ENCODE results near the gene RIMS3.

The RIMS3 gene

GRCh38 chr1:40690771-40691537 is 25.5 kb upstream of the RIMS3 start:
- Histone ChIP-seq H3K27me3 (ENCODE audit: low read depth, low read length) (no peaks in the 10 kb centered on the region), H3K4me3 (ENCODE audit: low read depth in 1 of 2, low read length in 2 of 2) (peak overlapping the region; percentile 65 to 68), H3K36me3 (ENCODE audit: control insufficient read depth in 1 of 2, insufficient read depth in 2 of 2, low read length in 2 of 2) (peaks cover 3% of the 10 kb centered on the region in 2 donors), H3K27ac (ENCODE audit: low read length) (peak overlapping the region; percentile 91), H3K4me1 (ENCODE audit: control insufficient read depth in 1 of 2, insufficient read depth in 2 of 2, low read length in 2 of 2) (peaks cover 16 to 22% of the 10 kb centered on the region in 2 donors), H3K9me3 (ENCODE audit: control insufficient read depth in 1 of 2, low read length in 2 of 2) (no peaks in the 10 kb centered on the region)

GRCh38 chr1:40689737-40690136 is 24.3 kb upstream of the RIMS3 start:
- Histone ChIP-seq H3K27ac (ENCODE audit: low read length) (no peak overlapping the region), H3K36me3 (ENCODE audit: control insufficient read depth in 1 of 2, insufficient read depth in 2 of 2, low read length in 2 of 2) (peaks cover 3% of the 10 kb centered on the region in 2 donors), H3K27me3 (ENCODE audit: low read depth, low read length) (no peaks in the 10 kb centered on the region), H3K4me1 (ENCODE audit: control insufficient read depth in 1 of 2, insufficient read depth in 2 of 2, low read length in 2 of 2) (peaks cover 16 to 22% of the 10 kb centered on the region in 2 donors), H3K9me3 (ENCODE audit: control insufficient read depth in 1 of 2, low read length in 2 of 2) (no peaks in the 10 kb centered on the region), H3K4me3 (ENCODE audit: low read depth in 1 of 2, low read length in 2 of 2) (no peak overlapping the region)

- Histone ChIP-seq H3K4me1 (ENCODE audit: control insufficient read depth in 1 of 2, insufficient read depth in 2 of 2, low read length in 2 of 2) (peaks cover 1 to 9% of the 10 kb centered on the region in 2 donors), H3K27me3 (ENCODE audit: low read depth, low read length) (no peaks in the 10 kb centered on the region), H3K36me3 (ENCODE audit: control insufficient read depth in 1 of 2, insufficient read depth in 2 of 2, low read length in 2 of 2) (peaks cover 3% of the 10 kb centered on the region in 2 donors), H3K9me3 (ENCODE audit: control insufficient read depth in 1 of 2, low read length in 2 of 2) (no peaks in the 10 kb centered on the region), H3K27ac (ENCODE audit: low read length) (no peak overlapping the region), H3K4me3 (ENCODE audit: low read depth in 1 of 2, low read length in 2 of 2) (no peak overlapping the region)
Observed at GRCh38 chr1:40687661-40688060, 22.2 kb upstream of the RIMS3 start.

GRCh38 chr1:40687059-40687458 is 21.6 kb upstream of the RIMS3 start:
- H3K4me1 ChIP-seq (ENCODE audit: control insufficient read depth in 1 of 2, insufficient read depth in 2 of 2, low read length in 2 of 2), result peaks cover 0 to 4% of the 10 kb centered on the region in 2 donors
- peaks cover 3% of the 10 kb centered on the region in 2 donors for H3K36me3 ChIP-seq (ENCODE audit: control insufficient read depth in 1 of 2, insufficient read depth in 2 of 2, low read length in 2 of 2)
- no peaks in the 10 kb centered on the region for H3K27me3 ChIP-seq (ENCODE audit: low read depth, low read length)
- no peaks in the 10 kb centered on the region for H3K9me3 ChIP-seq (ENCODE audit: control insufficient read depth in 1 of 2, low read length in 2 of 2)
- no peak overlapping the region for H3K27ac ChIP-seq (ENCODE audit: low read length)
- no peak overlapping the region for H3K4me3 ChIP-seq (ENCODE audit: low read depth in 1 of 2, low read length in 2 of 2)

- Histone ChIP-seq H3K27me3 (ENCODE audit: low read depth, low read length) (no peaks in the 10 kb centered on the region), H3K27ac (ENCODE audit: low read length) (no peak overlapping the region), H3K36me3 (ENCODE audit: control insufficient read depth in 1 of 2, insufficient read depth in 2 of 2, low read length in 2 of 2) (peaks cover 0 to 3% of the 10 kb centered on the region in 2 donors)
Observed at GRCh38 chr1:40684669-40685068, 19.2 kb upstream of the RIMS3 start.

GRCh38 chr1:40679165-40679953 is 13.9 kb upstream of the RIMS3 start:
- H3K4me1 ChIP-seq (ENCODE audit: control insufficient read depth in 1 of 2, insufficient read depth in 2 of 2, low read length in 2 of 2), result no peaks in the 10 kb centered on the region
- no peaks in the 10 kb centered on the region for H3K27me3 ChIP-seq (ENCODE audit: low read depth, low read length)
- H3K4me3 ChIP-seq (ENCODE audit: low read depth in 1 of 2, low read length in 2 of 2), result no peak overlapping the region
- H3K27ac ChIP-seq (ENCODE audit: low read length), result no peak overlapping the region
- no peaks in the 10 kb centered on the region for H3K9me3 ChIP-seq (ENCODE audit: control insufficient read depth in 1 of 2, low read length in 2 of 2)
- H3K36me3 ChIP-seq (ENCODE audit: control insufficient read depth in 1 of 2, insufficient read depth in 2 of 2, low read length in 2 of 2), result no peaks in the 10 kb centered on the region

More at GRCh38 chr1:40684669-40685068, 19.2 kb upstream of the RIMS3 start:
- H3K4me1 ChIP-seq (ENCODE audit: control insufficient read depth in 1 of 2, insufficient read depth in 2 of 2, low read length in 2 of 2), result no peaks in the 10 kb centered on the region
- no peaks in the 10 kb centered on the region for H3K9me3 ChIP-seq (ENCODE audit: control insufficient read depth in 1 of 2, low read length in 2 of 2)
- H3K4me3 ChIP-seq (ENCODE audit: low read depth in 1 of 2, low read length in 2 of 2), result no peak overlapping the region

GRCh38 chr1:40676501-40676900 is 11.0 kb upstream of the RIMS3 start:
- Histone ChIP-seq H3K4me1 (ENCODE audit: control insufficient read depth in 1 of 2, insufficient read depth in 2 of 2, low read length in 2 of 2) (no peaks in the 10 kb centered on the region), H3K27ac (ENCODE audit: low read length) (no peak overlapping the region), H3K4me3 (ENCODE audit: low read depth in 1 of 2, low read length in 2 of 2) (no peak overlapping the region), H3K27me3 (ENCODE audit: low read depth, low read length) (no peaks in the 10 kb centered on the region), H3K36me3 (ENCODE audit: control insufficient read depth in 1 of 2, insufficient read depth in 2 of 2, low read length in 2 of 2) (no peaks in the 10 kb centered on the region), H3K9me3 (ENCODE audit: control insufficient read depth in 1 of 2, low read length in 2 of 2) (no peaks in the 10 kb centered on the region)

GRCh38 chr1:40673452-40673851 is 8.0 kb upstream of the RIMS3 start:
- Histone ChIP-seq H3K27me3 (ENCODE audit: low read depth, low read length) (no peaks in the 10 kb centered on the region), H3K4me1 (ENCODE audit: control insufficient read depth in 1 of 2, insufficient read depth in 2 of 2, low read length in 2 of 2) (peaks cover 0 to 8% of the 10 kb centered on the region in 2 donors), H3K27ac (ENCODE audit: low read length) (no peak overlapping the region), H3K4me3 (ENCODE audit: low read depth in 1 of 2, low read length in 2 of 2) (no peak overlapping the region), H3K9me3 (ENCODE audit: control insufficient read depth in 1 of 2, low read length in 2 of 2) (no peaks in the 10 kb centered on the region), H3K36me3 (ENCODE audit: control insufficient read depth in 1 of 2, insufficient read depth in 2 of 2, low read length in 2 of 2) (no peaks in the 10 kb centered on the region)

GRCh38 chr1:40668769-40669525 is 3.5 kb upstream of the RIMS3 start:
- Histone ChIP-seq H3K4me3 (ENCODE audit: low read depth in 1 of 2, low read length in 2 of 2) (peak overlapping the region; percentile 30 to 42), H3K4me1 (ENCODE audit: control insufficient read depth in 1 of 2, insufficient read depth in 2 of 2, low read length in 2 of 2) (peaks cover 0 to 20% of the 10 kb centered on the region in 2 donors)

GRCh38 chr1:40664791-40665190 is 691 bp downstream of the RIMS3 start:
- Histone ChIP-seq H3K27me3 (ENCODE audit: low read depth, low read length) (no peaks in the 10 kb centered on the region), H3K27ac (ENCODE audit: low read length) (no peak overlapping the region), H3K36me3 (ENCODE audit: control insufficient read depth in 1 of 2, insufficient read depth in 2 of 2, low read length in 2 of 2) (no peaks in the 10 kb centered on the region), H3K4me1 (ENCODE audit: control insufficient read depth in 1 of 2, insufficient read depth in 2 of 2, low read length in 2 of 2) (peaks cover 0 to 20% of the 10 kb centered on the region in 2 donors), H3K9me3 (ENCODE audit: control insufficient read depth in 1 of 2, low read length in 2 of 2) (no peaks in the 10 kb centered on the region), H3K4me3 (ENCODE audit: low read depth in 1 of 2, low read length in 2 of 2) (peak overlapping the region in 1 of 2 donors; percentile 82)

More at GRCh38 chr1:40668769-40669525, 3.5 kb upstream of the RIMS3 start:
- Histone ChIP-seq H3K9me3 (ENCODE audit: control insufficient read depth in 1 of 2, low read length in 2 of 2) (no peaks in the 10 kb centered on the region), H3K27me3 (ENCODE audit: low read depth, low read length) (no peaks in the 10 kb centered on the region), H3K27ac (ENCODE audit: low read length) (no peak overlapping the region), H3K36me3 (ENCODE audit: control insufficient read depth in 1 of 2, insufficient read depth in 2 of 2, low read length in 2 of 2) (no peaks in the 10 kb centered on the region)

GRCh38 chr1:40664167-40664537 is 1.3 kb downstream of the RIMS3 start:
- no peaks in the 10 kb centered on the region for H3K27me3 ChIP-seq (ENCODE audit: low read depth, low read length)
- no peak overlapping the region for H3K27ac ChIP-seq (ENCODE audit: low read length)
- H3K4me3 ChIP-seq (ENCODE audit: low read depth in 1 of 2, low read length in 2 of 2), result no peak overlapping the region
- H3K9me3 ChIP-seq (ENCODE audit: control insufficient read depth in 1 of 2, low read length in 2 of 2), result no peaks in the 10 kb centered on the region
- no peaks in the 10 kb centered on the region for H3K36me3 ChIP-seq (ENCODE audit: control insufficient read depth in 1 of 2, insufficient read depth in 2 of 2, low read length in 2 of 2)
- H3K4me1 ChIP-seq (ENCODE audit: control insufficient read depth in 1 of 2, insufficient read depth in 2 of 2, low read length in 2 of 2), result peaks cover 0 to 19% of the 10 kb centered on the region in 2 donors
